Measurements from ENCODE around the gene TAF12. TPM values are rescaled to one million over a fixed set of nuclear protein-coding genes. Genes with fewer than 3 reads are reported as not detected.
"Not testable (repeated sequence)": the region's sequence is repeated elsewhere in the genome, so short reads cannot be mapped to it uniquely, and the experiment has no call there.

TAF12 gene
- total RNA-seq (2021) (17.9 and 22.6 TPM in 2 replicates), Bru-seq, nascent RNA (percentile 60 among the genes with signal in this experiment), BruChase-seq, experiment 1, labeled RNA remaining after a 2-hour chase (percentile 59 among the genes with signal in this experiment), BruChase-seq, experiment 2, labeled RNA remaining after a 6-hour chase (percentile 70 among the genes with signal in this experiment)
- long read RNA-seq, transcript TAF12-202 (6 exons, 1,334 nt), result major isoform, 54 of 56 reads
- long read RNA-seq, partial matches to known transcripts, result 0 of 56 reads
- long read RNA-seq, other reads (novel, unspliced or antisense), result 2 of 56 reads

- H3K27me3 ChIP-seq (replicated peaks; ENCODE audit: insufficient read depth, low read depth, low read length, poor library complexity), result no peaks in the 10 kb centered on the region
- TF ChIP-seq EZH2 (IDR thresholded peaks at IDR 0.05; ENCODE audit: borderline replicate concordance, low read depth, low read length, poor library complexity, severe bottlenecking) (no peak), CTCF (conservative IDR thresholded peaks at IDR 0.05; ENCODE audit: low read depth, low read length) (peak; percentile 54)
- peak within 1 kb of the TSS; percentile 81 for H3K4me3 ChIP-seq (ENCODE audit: low read depth, low read length, poor library complexity, severe bottlenecking)
- H3K27ac ChIP-seq (ENCODE audit: low read depth, low read length, poor library complexity, severe bottlenecking), result peak within 1 kb of the TSS; percentile 82
- H3K4me1 ChIP-seq (ENCODE audit: insufficient read depth, low read length, poor library complexity, severe bottlenecking), result peaks cover 16% of the 10 kb centered on the region
- CTCF ChIA-PET, result interaction anchor here (0.5 to 1.5 kb wide), 12 partner anchors 9 to 785 kb away, joined by 3 to 14 read pairs (median 8); partner anchors contain the start of genes GMEB1 and YTHDF2
- POLR2A ChIA-PET (ENCODE audit: low non-redundant PET), result interaction anchor here (0.5 to 1.4 kb wide), 11 partner anchors 9 to 1475 kb away, joined by 3 to 19 read pairs (median 4); no protein-coding TSS in a partner anchor
- no peaks in the 10 kb centered on the region for H3K9me3 ChIP-seq (ENCODE audit: low read depth, low read length, poor library complexity, severe bottlenecking)
- intact Hi-C loops (cut with micrococcal nuclease; ENCODE audit: unreplicated experiment), result no loop called here
- DNase-seq (ENCODE audit: low spot score), result peak; percentile 98
- no peaks in the 10 kb centered on the region for H3K36me3 ChIP-seq (ENCODE audit: insufficient read depth, low read length, poor library complexity, severe bottlenecking)
- TSS peak; percentile 96 for BruUV-seq (replicated peaks)
Measured at GRCh38 chr1:28642847-28643635, at the start of gene TAF12. TSS of gene TAF12 (minus strand) at chr1:28643067. CDS start at chr1:28622081, 20,986 bp downstream.

- H3K4me3 ChIP-seq (ENCODE audit: low read depth, low read length, poor library complexity, severe bottlenecking); H3K27me3 ChIP-seq (replicated peaks; ENCODE audit: insufficient read depth, low read depth, low read length, poor library complexity); BruUV-seq (replicated peaks); DNase-seq (ENCODE audit: low spot score); H3K4me1 ChIP-seq (ENCODE audit: insufficient read depth, low read length, poor library complexity, severe bottlenecking); intact Hi-C loops (cut with micrococcal nuclease; ENCODE audit: unreplicated experiment); CTCF ChIA-PET; H3K9me3 ChIP-seq (ENCODE audit: low read depth, low read length, poor library complexity, severe bottlenecking); H3K27ac ChIP-seq (ENCODE audit: low read depth, low read length, poor library complexity, severe bottlenecking): not testable (repeated sequence)
- H3K36me3 ChIP-seq (ENCODE audit: insufficient read depth, low read length, poor library complexity, severe bottlenecking), result peaks cover 20% of the 10 kb centered on the region
- POLR2A ChIA-PET (ENCODE audit: low non-redundant PET), result interaction anchor here (0.6 kb wide), 1 partner anchor 111 kb away, joined by 3 read pairs; no protein-coding TSS in a partner anchor
Measured at GRCh38 chr1:28691627-28692026, 48.8 kb upstream of the TAF12 start.

- BruUV-seq (replicated peaks), result no TSS peak
- intact Hi-C loops (cut with micrococcal nuclease; ENCODE audit: unreplicated experiment), result no loop called here
- POLR2A ChIA-PET (ENCODE audit: low non-redundant PET), result no interaction called here
- Histone ChIP-seq H3K4me3 (ENCODE audit: low read depth, low read length, poor library complexity, severe bottlenecking) (no peak overlapping the region), H3K4me1 (ENCODE audit: insufficient read depth, low read length, poor library complexity, severe bottlenecking) (no peaks in the 10 kb centered on the region), H3K27ac (ENCODE audit: low read depth, low read length, poor library complexity, severe bottlenecking) (no peak overlapping the region), H3K36me3 (ENCODE audit: insufficient read depth, low read length, poor library complexity, severe bottlenecking) (no peaks in the 10 kb centered on the region), H3K27me3 (replicated peaks; ENCODE audit: insufficient read depth, low read depth, low read length, poor library complexity) (no peaks in the 10 kb centered on the region), H3K9me3 (ENCODE audit: low read depth, low read length, poor library complexity, severe bottlenecking) (no peaks in the 10 kb centered on the region)
- no peak for DNase-seq (ENCODE audit: low spot score)
- TF ChIP-seq EZH2 (IDR thresholded peaks at IDR 0.05; ENCODE audit: borderline replicate concordance, low read depth, low read length, poor library complexity, severe bottlenecking), result no peak
- TF ChIP-seq CTCF (conservative IDR thresholded peaks at IDR 0.05; ENCODE audit: low read depth, low read length), result no peak
- CTCF ChIA-PET, result no interaction called here
Measured at GRCh38 chr1:28684937-28685336, 42.1 kb upstream of the TAF12 start.

Data from A673 (cell line).